ENCODE measurements around the gene ACOT7.
A peak's percentile ranks its signal among the peaks of the same experiment; 100 is the strongest.
"Not testable (repeated sequence)": the region's sequence is repeated elsewhere in the genome, so short reads cannot be mapped to it uniquely, and the experiment has no call there.

GRCh38 chr1:6363085-6363884 is 30.3 kb downstream of the ACOT7 start:
- TF ChIP-seq CTCF (IDR thresholded peaks at IDR 0.05) = peak; percentile 55 to 85 (median 83)
- peak in 1 of 3 donors; percentile 16 for TF ChIP-seq POLR2AphosphoS5 (IDR thresholded peaks at IDR 0.05)
- TF ChIP-seq POLR2A (IDR thresholded peaks at IDR 0.05) = not testable (repeated sequence)

Measured in breast epithelium (tissue), 3 donors.